ENCODE data around the gene COPG2.
"Not testable (repeated sequence)": the region's sequence is repeated elsewhere in the genome, so short reads cannot be mapped to it uniquely, and the experiment has no call there.

- TF ChIP-seq CTCF (conservative IDR thresholded peaks at IDR 0.05); EZH2 (IDR thresholded peaks at IDR 0.05; ENCODE audit: low read depth): not testable (repeated sequence)
These were observed 82.6 kb downstream of the COPG2 start for GRCh38 chr7:130585932-130586331.

All from PC-9 (cell line).